Neural cell (in vitro differentiated cells): ENCODE results near the gene P2RY8.

ENCODE experiments used
- EP300 ChIP-seq: fragments of 450-650 bp; conservative IDR thresholded peaks from 2 replicates; pipeline ENCODE4 v1.6.1; 2014; ENCODE audit warnings: antibody characterized with exemption, mild to moderate bottlenecking, moderate library complexity; ENCODE audit not compliant: poor library complexity, severe bottlenecking
- EZH2 ChIP-seq: fragments of 200-600, 300-800 bp; shearing (Covaris generic), sonication (generic); IDR thresholded peaks from 2 replicates; pipeline ENCODE4 v1.6.1; 2014; ENCODE audit warnings: antibody characterized with exemption, low read length, borderline replicate concordance, mild to moderate bottlenecking; ENCODE audit not compliant: insufficient read depth, poor library complexity, severe bottlenecking
- MXI1 ChIP-seq: fragments of 450-650 bp; conservative IDR thresholded peaks from 2 replicates; pipeline ENCODE4 v1.6.1; 2014; ENCODE audit warnings: antibody characterized with exemption, mild to moderate bottlenecking; ENCODE audit not compliant: poor library complexity, severe bottlenecking
- POLR2AphosphoS5 ChIP-seq: IDR thresholded peaks from 2 replicates; pipeline ENCODE4 v1.6.1; 2012
- RAD21 ChIP-seq: fragments of 450-650 bp; conservative IDR thresholded peaks from 2 replicates; pipeline ENCODE4 v1.6.1; 2014; ENCODE audit warnings: antibody characterized with exemption, mild to moderate bottlenecking, moderate library complexity
- SMC3 ChIP-seq: fragments of 450-650 bp; conservative IDR thresholded peaks from 2 replicates; pipeline ENCODE4 v1.6.1; 2014; ENCODE audit warnings: antibody characterized with exemption, mild to moderate bottlenecking, moderate library complexity; ENCODE audit not compliant: poor library complexity
- TAF1 ChIP-seq: IDR thresholded peaks from 2 replicates; pipeline ENCODE4 v1.6.1; 2012; ENCODE audit warnings: low read depth
- TF ChIP-seq, protein P1 (sequence below): fragments of 450-650 bp; IDR thresholded peaks from 2 replicates; pipeline ENCODE4 v1.5.1; 2014; ENCODE audit warnings: antibody characterized with exemption, mild to moderate bottlenecking, moderate library complexity; ENCODE audit not compliant: poor library complexity, severe bottlenecking
- TF ChIP-seq, protein P2 (sequence below): IDR thresholded peaks from 2 replicates; pipeline ENCODE4 v1.6.1; 2012; ENCODE audit warnings: borderline replicate concordance

- TF ChIP-seq, protein P1, sequence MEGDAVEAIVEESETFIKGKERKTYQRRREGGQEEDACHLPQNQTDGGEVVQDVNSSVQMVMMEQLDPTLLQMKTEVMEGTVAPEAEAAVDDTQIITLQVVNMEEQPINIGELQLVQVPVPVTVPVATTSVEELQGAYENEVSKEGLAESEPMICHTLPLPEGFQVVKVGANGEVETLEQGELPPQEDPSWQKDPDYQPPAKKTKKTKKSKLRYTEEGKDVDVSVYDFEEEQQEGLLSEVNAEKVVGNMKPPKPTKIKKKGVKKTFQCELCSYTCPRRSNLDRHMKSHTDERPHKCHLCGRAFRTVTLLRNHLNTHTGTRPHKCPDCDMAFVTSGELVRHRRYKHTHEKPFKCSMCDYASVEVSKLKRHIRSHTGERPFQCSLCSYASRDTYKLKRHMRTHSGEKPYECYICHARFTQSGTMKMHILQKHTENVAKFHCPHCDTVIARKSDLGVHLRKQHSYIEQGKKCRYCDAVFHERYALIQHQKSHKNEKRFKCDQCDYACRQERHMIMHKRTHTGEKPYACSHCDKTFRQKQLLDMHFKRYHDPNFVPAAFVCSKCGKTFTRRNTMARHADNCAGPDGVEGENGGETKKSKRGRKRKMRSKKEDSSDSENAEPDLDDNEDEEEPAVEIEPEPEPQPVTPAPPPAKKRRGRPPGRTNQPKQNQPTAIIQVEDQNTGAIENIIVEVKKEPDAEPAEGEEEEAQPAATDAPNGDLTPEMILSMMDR: no peak
- TF ChIP-seq MXI1 (no peak), EZH2 (no peak), RAD21 (no peak), EP300 (no peak), SMC3 (no peak), POLR2AphosphoS5 (no peak), TAF1 (no peak)
- TF ChIP-seq, protein P2, sequence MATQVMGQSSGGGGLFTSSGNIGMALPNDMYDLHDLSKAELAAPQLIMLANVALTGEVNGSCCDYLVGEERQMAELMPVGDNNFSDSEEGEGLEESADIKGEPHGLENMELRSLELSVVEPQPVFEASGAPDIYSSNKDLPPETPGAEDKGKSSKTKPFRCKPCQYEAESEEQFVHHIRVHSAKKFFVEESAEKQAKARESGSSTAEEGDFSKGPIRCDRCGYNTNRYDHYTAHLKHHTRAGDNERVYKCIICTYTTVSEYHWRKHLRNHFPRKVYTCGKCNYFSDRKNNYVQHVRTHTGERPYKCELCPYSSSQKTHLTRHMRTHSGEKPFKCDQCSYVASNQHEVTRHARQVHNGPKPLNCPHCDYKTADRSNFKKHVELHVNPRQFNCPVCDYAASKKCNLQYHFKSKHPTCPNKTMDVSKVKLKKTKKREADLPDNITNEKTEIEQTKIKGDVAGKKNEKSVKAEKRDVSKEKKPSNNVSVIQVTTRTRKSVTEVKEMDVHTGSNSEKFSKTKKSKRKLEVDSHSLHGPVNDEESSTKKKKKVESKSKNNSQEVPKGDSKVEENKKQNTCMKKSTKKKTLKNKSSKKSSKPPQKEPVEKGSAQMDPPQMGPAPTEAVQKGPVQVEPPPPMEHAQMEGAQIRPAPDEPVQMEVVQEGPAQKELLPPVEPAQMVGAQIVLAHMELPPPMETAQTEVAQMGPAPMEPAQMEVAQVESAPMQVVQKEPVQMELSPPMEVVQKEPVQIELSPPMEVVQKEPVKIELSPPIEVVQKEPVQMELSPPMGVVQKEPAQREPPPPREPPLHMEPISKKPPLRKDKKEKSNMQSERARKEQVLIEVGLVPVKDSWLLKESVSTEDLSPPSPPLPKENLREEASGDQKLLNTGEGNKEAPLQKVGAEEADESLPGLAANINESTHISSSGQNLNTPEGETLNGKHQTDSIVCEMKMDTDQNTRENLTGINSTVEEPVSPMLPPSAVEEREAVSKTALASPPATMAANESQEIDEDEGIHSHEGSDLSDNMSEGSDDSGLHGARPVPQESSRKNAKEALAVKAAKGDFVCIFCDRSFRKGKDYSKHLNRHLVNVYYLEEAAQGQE: no peak
These were observed 17.9 kb downstream of the P2RY8 start for GRCh38 chrX:1519022-1519497.
